ENCODE data around the gene DMXL1.

DNA sequence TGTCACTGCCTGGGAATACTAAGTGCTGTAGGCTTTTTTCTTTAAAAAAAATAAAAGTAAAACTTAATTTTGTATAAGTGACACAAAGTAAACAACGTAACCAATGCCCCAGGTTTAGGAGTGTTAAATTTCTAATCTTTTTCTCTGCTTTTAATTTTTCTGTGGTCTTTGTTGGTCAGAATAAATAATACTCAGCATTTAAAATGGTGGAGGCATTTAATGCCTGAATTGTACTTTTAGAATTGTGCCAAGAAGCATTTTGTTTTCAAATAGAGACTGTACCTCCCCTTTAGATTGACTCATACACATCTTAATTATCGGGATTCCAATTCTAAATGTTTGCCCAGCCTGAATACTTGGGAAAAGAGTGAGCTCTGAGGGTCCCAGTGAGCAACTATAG lies 1.6 kb downstream of the DMXL1 start:
- TF ChIP-seq YY1 (IDR thresholded peaks at IDR 0.05; ENCODE audit: low read depth): no peak
- TF ChIP-seq REST (IDR thresholded peaks at IDR 0.05; ENCODE audit: low read depth): no peak
- TF ChIP-seq CREB1 (IDR thresholded peaks at IDR 0.05; ENCODE audit: low read depth): no peak
- TF ChIP-seq ZBTB7A (IDR thresholded peaks at IDR 0.05; ENCODE audit: low read depth): no peak
- no peak for TF ChIP-seq NFIC (IDR thresholded peaks at IDR 0.05)
- TF ChIP-seq EGR1 (IDR thresholded peaks at IDR 0.05): no peak
- TF ChIP-seq RAD21 (IDR thresholded peaks at IDR 0.05; ENCODE audit: low read depth): no peak
- no peak for TF ChIP-seq TAF1 (IDR thresholded peaks at IDR 0.05; ENCODE audit: low read depth)
- TF ChIP-seq FOXM1 (IDR thresholded peaks at IDR 0.05; ENCODE audit: borderline replicate concordance, low read depth): no peak
- TF ChIP-seq TCF12 (IDR thresholded peaks at IDR 0.05; ENCODE audit: low read depth): no peak
- TF ChIP-seq TEAD4 (IDR thresholded peaks at IDR 0.05): no peak

Measured in Ishikawa (cell line).